ENCODE data around the gene TENT5A. TPM values are rescaled to one million over a fixed set of nuclear protein-coding genes. Genes with fewer than 3 reads are reported as not detected.

The TENT5A gene
- total and polyA plus RNA-seq, 4 donors = 4.0 to 13.6 (median 11.4) TPM

- 86% methylated on average over 1 of the region's 1 CpG for WGBS
- H3K4me1 ChIP-seq (ENCODE audit: control insufficient read depth in 4 of 4, insufficient read depth in 4 of 4, low read length in 3 of 4) = no peaks in the 10 kb centered on the region
- no peak for DNase-seq (ENCODE audit: low spot score)
- H3K9me3 ChIP-seq (ENCODE audit: control insufficient read depth in 4 of 4, low read length in 3 of 4) = no peaks in the 10 kb centered on the region
- no peak overlapping the region for H3K27ac ChIP-seq (ENCODE audit: low read depth in 1 of 2, low read length in 2 of 2)
- no peak overlapping the region for H3K4me3 ChIP-seq (ENCODE audit: low read depth in 1 of 3, low read length in 3 of 3)
- no peaks in the 10 kb centered on the region for H3K27me3 ChIP-seq (ENCODE audit: control insufficient read depth in 4 of 4, insufficient read depth in 4 of 4, low read length in 3 of 4)
- no peak overlapping the region for H3K9ac ChIP-seq (ENCODE audit: low read depth in 1 of 2, low read length in 2 of 2)
- no peak for TF ChIP-seq ATF3 (IDR thresholded peaks at IDR 0.05)
- H3K36me3 ChIP-seq (ENCODE audit: control insufficient read depth in 4 of 4, insufficient read depth in 3 of 4, low read depth in 1 of 4, low read length in 3 of 4) = no peaks in the 10 kb centered on the region
Observed at GRCh38 chr6:81718126-81718525, 34.4 kb downstream of the TENT5A start.

GRCh38 chr6:81714684-81715083, 37.8 kb downstream of the TENT5A start:
- H3K27me3 ChIP-seq (ENCODE audit: control insufficient read depth in 4 of 4, insufficient read depth in 4 of 4, low read length in 3 of 4) = no peaks in the 10 kb centered on the region

GRCh38 chr6:81713205-81713604, 39.3 kb downstream of the TENT5A start:
- WGBS = 72% methylated on average over 1 of the region's 1 CpG
- no peaks in the 10 kb centered on the region for H3K27me3 ChIP-seq (ENCODE audit: control insufficient read depth in 4 of 4, insufficient read depth in 4 of 4, low read length in 3 of 4)
- H3K4me1 ChIP-seq (ENCODE audit: control insufficient read depth in 4 of 4, insufficient read depth in 4 of 4, low read length in 3 of 4) = no peaks in the 10 kb centered on the region
- no peaks in the 10 kb centered on the region for H3K9me3 ChIP-seq (ENCODE audit: control insufficient read depth in 4 of 4, low read length in 3 of 4)
- no peak overlapping the region for H3K9ac ChIP-seq (ENCODE audit: low read depth in 1 of 2, low read length in 2 of 2)
- H3K27ac ChIP-seq (ENCODE audit: low read depth in 1 of 2, low read length in 2 of 2) = no peak overlapping the region
- no peak for DNase-seq (ENCODE audit: low spot score)
- no peaks in the 10 kb centered on the region for H3K36me3 ChIP-seq (ENCODE audit: control insufficient read depth in 4 of 4, insufficient read depth in 3 of 4, low read depth in 1 of 4, low read length in 3 of 4)
- no peak for TF ChIP-seq HNF4A (conservative IDR thresholded peaks at IDR 0.05)
- no peak for TF ChIP-seq TAF1 (conservative IDR thresholded peaks at IDR 0.05)
- no peak for TF ChIP-seq SP1 (IDR thresholded peaks at IDR 0.05)
- no peak for TF ChIP-seq NR2F2 (IDR thresholded peaks at IDR 0.05)
- TF ChIP-seq FOXA2 (IDR thresholded peaks at IDR 0.05) = no peak
- TF ChIP-seq ATF3 (IDR thresholded peaks at IDR 0.05) = no peak
- TF ChIP-seq FOXA1 (IDR thresholded peaks at IDR 0.05) = no peak
- TF ChIP-seq EGR1 (IDR thresholded peaks at IDR 0.05; ENCODE audit: low read depth in 2 of 2) = no peak
- TF ChIP-seq MAX (IDR thresholded peaks at IDR 0.05) = no peak
- TF ChIP-seq ZBTB33 (IDR thresholded peaks at IDR 0.05) = no peak
- TF ChIP-seq YY1 (IDR thresholded peaks at IDR 0.05) = no peak
- no peak for TF ChIP-seq CTCF (IDR thresholded peaks at IDR 0.05; ENCODE audit: low read depth, low read length, missing input control)
- no peak overlapping the region for H3K4me3 ChIP-seq (ENCODE audit: low read depth in 1 of 3, low read length in 3 of 3)

More at GRCh38 chr6:81714684-81715083, 37.8 kb downstream of the TENT5A start:
- no peak overlapping the region for H3K9ac ChIP-seq (ENCODE audit: low read depth in 1 of 2, low read length in 2 of 2)
- TF ChIP-seq GABPA (IDR thresholded peaks at IDR 0.05 in 1 of 2, conservative IDR thresholded peaks at IDR 0.05 in 1 of 2) (no peak), NR2F2 (IDR thresholded peaks at IDR 0.05) (no peak), RAD21 (IDR thresholded peaks at IDR 0.05) (no peak), SP1 (IDR thresholded peaks at IDR 0.05) (no peak), HNF4A (conservative IDR thresholded peaks at IDR 0.05) (no peak), HNF4G (IDR thresholded peaks at IDR 0.05) (no peak), RXRA (IDR thresholded peaks at IDR 0.05) (no peak), ZBTB33 (IDR thresholded peaks at IDR 0.05) (no peak), ATF3 (IDR thresholded peaks at IDR 0.05) (no peak), MAX (IDR thresholded peaks at IDR 0.05) (no peak), YY1 (IDR thresholded peaks at IDR 0.05) (no peak), FOXA2 (IDR thresholded peaks at IDR 0.05) (no peak)
- 84% methylated on average over 3 of the region's 3 CpGs for WGBS
- no peak overlapping the region for H3K4me3 ChIP-seq (ENCODE audit: low read depth in 1 of 3, low read length in 3 of 3)
- no peaks in the 10 kb centered on the region for H3K4me1 ChIP-seq (ENCODE audit: control insufficient read depth in 4 of 4, insufficient read depth in 4 of 4, low read length in 3 of 4)
- H3K27ac ChIP-seq (ENCODE audit: low read depth in 1 of 2, low read length in 2 of 2) = no peak overlapping the region
- no peaks in the 10 kb centered on the region for H3K36me3 ChIP-seq (ENCODE audit: control insufficient read depth in 4 of 4, insufficient read depth in 3 of 4, low read depth in 1 of 4, low read length in 3 of 4)
- DNase-seq (ENCODE audit: low spot score) = no peak
- no peaks in the 10 kb centered on the region for H3K9me3 ChIP-seq (ENCODE audit: control insufficient read depth in 4 of 4, low read length in 3 of 4)

All from liver (tissue), 9 donors.